ENCODE measurements around the gene SMIM5.
"Not testable (repeated sequence)": the region's sequence is repeated elsewhere in the genome, so short reads cannot be mapped to it uniquely, and the experiment has no call there.

SMIM5 gene

GRCh38 chr17:75592348-75593020, 40.8 kb upstream of the SMIM5 start:
- no peak overlapping the region for H3K4me3 Mint-ChIP-seq
- no peak for TF ChIP-seq CTCF (IDR thresholded peaks at IDR 0.05)
- peaks cover 8% of the 10 kb centered on the region for H3K4me1 Mint-ChIP-seq
- H3K9me3 Mint-ChIP-seq = no peaks in the 10 kb centered on the region
- H3K36me3 Mint-ChIP-seq (ENCODE audit: low read depth) = no peaks in the 10 kb centered on the region
- peaks cover 14% of the 10 kb centered on the region for H3K27me3 Mint-ChIP-seq (ENCODE audit: low read depth, poor library complexity)
- H3K27ac Mint-ChIP-seq = no peak overlapping the region
- no peak for DNase-seq

GRCh38 chr17:75593430-75593829, 39.8 kb upstream of the SMIM5 start:
- H3K4me3 Mint-ChIP-seq; H3K27ac Mint-ChIP-seq; H3K36me3 Mint-ChIP-seq (ENCODE audit: low read depth); DNase-seq; H3K4me1 Mint-ChIP-seq; H3K9me3 Mint-ChIP-seq: not testable (repeated sequence)
- H3K27me3 Mint-ChIP-seq (ENCODE audit: low read depth, poor library complexity) = peaks cover 13% of the 10 kb centered on the region

- no peak overlapping the region for H3K4me3 Mint-ChIP-seq
- H3K4me1 Mint-ChIP-seq = peaks cover 8% of the 10 kb centered on the region
- H3K9me3 Mint-ChIP-seq = no peaks in the 10 kb centered on the region
- TF ChIP-seq CTCF (IDR thresholded peaks at IDR 0.05) = no peak
- no peak for DNase-seq
- H3K27me3 Mint-ChIP-seq (ENCODE audit: low read depth, poor library complexity) = peaks cover 9% of the 10 kb centered on the region
- no peak overlapping the region for H3K27ac Mint-ChIP-seq
- H3K36me3 Mint-ChIP-seq (ENCODE audit: low read depth) = no peaks in the 10 kb centered on the region
Measured at GRCh38 chr17:75594499-75595283, 38.5 kb upstream of the SMIM5 start.

- DNase-seq = no peak
- TF ChIP-seq CTCF (IDR thresholded peaks at IDR 0.05) = no peak
- Mint-ChIP-seq H3K4me1 (peaks cover 8% of the 10 kb centered on the region), H3K27ac (no peak overlapping the region), H3K27me3 (ENCODE audit: low read depth, poor library complexity) (peaks cover 9% of the 10 kb centered on the region), H3K4me3 (no peak overlapping the region), H3K9me3 (no peaks in the 10 kb centered on the region), H3K36me3 (ENCODE audit: low read depth) (no peaks in the 10 kb centered on the region)
Measured at GRCh38 chr17:75595284-75595919, 37.8 kb upstream of the SMIM5 start.

- TF ChIP-seq CTCF (IDR thresholded peaks at IDR 0.05) = no peak
- H3K27me3 Mint-ChIP-seq (ENCODE audit: low read depth, poor library complexity) = peaks cover 11% of the 10 kb centered on the region
Measured at GRCh38 chr17:75595920-75596313, 37.3 kb upstream of the SMIM5 start.

GRCh38 chr17:75596320-75597087, 36.7 kb upstream of the SMIM5 start:
- no peak overlapping the region for H3K27ac Mint-ChIP-seq
- no peak for DNase-seq

More at GRCh38 chr17:75595920-75596313, 37.3 kb upstream of the SMIM5 start:
- no peak overlapping the region for H3K27ac Mint-ChIP-seq
- peaks cover 5% of the 10 kb centered on the region for H3K4me1 Mint-ChIP-seq
- H3K36me3 Mint-ChIP-seq (ENCODE audit: low read depth) = no peaks in the 10 kb centered on the region
- H3K9me3 Mint-ChIP-seq = no peaks in the 10 kb centered on the region
- no peak for DNase-seq
- no peak overlapping the region for H3K4me3 Mint-ChIP-seq

More at GRCh38 chr17:75596320-75597087, 36.7 kb upstream of the SMIM5 start:
- H3K4me3 Mint-ChIP-seq = no peak overlapping the region
- H3K4me1 Mint-ChIP-seq = no peaks in the 10 kb centered on the region
- H3K36me3 Mint-ChIP-seq (ENCODE audit: low read depth) = no peaks in the 10 kb centered on the region
- H3K27me3 Mint-ChIP-seq (ENCODE audit: low read depth, poor library complexity) = peaks cover 11% of the 10 kb centered on the region
- no peaks in the 10 kb centered on the region for H3K9me3 Mint-ChIP-seq
- no peak for TF ChIP-seq CTCF (IDR thresholded peaks at IDR 0.05)

Measured in nephron progenitor cell (in vitro differentiated cells).